WTC11 (cell line): ENCODE measurements around the gene ACOXL. TPM values are rescaled to one million over a fixed set of nuclear protein-coding genes. Genes with fewer than 3 reads are reported as not detected.

ENCODE experiments used
- ATAC-seq: fragments of 200-7000 bp; cut with Tn5 transposase; 2 replicates; pipeline ENCODE4 v1.10.0; 2021; ENCODE audit warnings: mild to moderate bottlenecking, moderate library complexity
- CTCF ChIA-PET: fragments of 300-600 bp; sonication (Branson Sonifier 250); formaldehyde crosslinking; loops from one replicate; lab custom pipeline; 2021; ENCODE audit warnings: antibody characterized with exemption; lab: Charles Lee
- POLR2A ChIA-PET: fragments of 350-600 bp; sonication (Branson Sonifier 250); formaldehyde crosslinking; loops from one replicate; lab custom pipeline; 2021; ENCODE audit warnings: antibody characterized with exemption; lab: Charles Lee
- DNase-seq: peaks from one replicate; pipeline ENCODE4 v3.0.0; 2021; ENCODE audit warnings: low spot score
- H3K27ac Mint-ChIP-seq: 2 replicates; pipeline ENCODE4 v1.8.0; 2021; ENCODE audit warnings: mixed read lengths
- H3K27me3 Mint-ChIP-seq: 2 replicates; pipeline ENCODE4 v1.8.0; 2021; ENCODE audit warnings: low read depth, mild to moderate bottlenecking, moderate library complexity, mixed read lengths
- H3K36me3 Mint-ChIP-seq: 2 replicates; pipeline ENCODE4 v1.8.0; 2021; ENCODE audit warnings: mixed read lengths
- H3K4me1 Mint-ChIP-seq: 2 replicates; pipeline ENCODE4 v1.8.0; 2022; ENCODE audit warnings: mixed read lengths
- H3K4me3 Mint-ChIP-seq: 2 replicates; pipeline ENCODE4 v1.8.0; 2021; ENCODE audit warnings: mild to moderate bottlenecking, moderate library complexity, mixed read lengths
- H3K9me3 Mint-ChIP-seq: 2 replicates; pipeline ENCODE4 v1.8.0; 2021; ENCODE audit warnings: mixed read lengths
- CBFB ChIP-seq: sonication (generic); formaldehyde crosslinking; IDR thresholded peaks from 2 replicates; pipeline ENCODE4 v1.8.1; 2022; ENCODE audit warnings: mild to moderate bottlenecking, low read depth, missing genetic modification reagents
- CREB1 ChIP-seq: sonication (generic); formaldehyde crosslinking; IDR thresholded peaks from 2 replicates; pipeline ENCODE4 v1.8.0; 2023; ENCODE audit warnings: mild to moderate bottlenecking, missing genetic modification reagents
- ELF4 ChIP-seq: sonication (generic); formaldehyde crosslinking; IDR thresholded peaks from 2 replicates; pipeline ENCODE4 v1.8.1; 2022; ENCODE audit warnings: low read depth, mild to moderate bottlenecking, moderate library complexity, missing genetic modification reagents
- EMX1 ChIP-seq: fragments of 250-450 bp; sonication (Bioruptor Pico); IDR thresholded peaks from 2 replicates; pipeline ENCODE4 v1.8.0; 2021; ENCODE audit warnings: mild to moderate bottlenecking
- KAT7 ChIP-seq: sonication (generic); formaldehyde crosslinking; IDR thresholded peaks from 2 replicates; pipeline ENCODE4 v1.8.1; 2023; ENCODE audit warnings: missing genetic modification reagents, mild to moderate bottlenecking, borderline replicate concordance
- PRRX2 ChIP-seq: fragments of 250-450 bp; sonication (Bioruptor Pico); IDR thresholded peaks from 2 replicates; pipeline ENCODE4 v1.8.0; 2021; ENCODE audit warnings: mild to moderate bottlenecking
- SOX15 ChIP-seq: fragments of 250-450 bp; sonication (Bioruptor Pico); IDR thresholded peaks from 2 replicates; pipeline ENCODE4 v1.9.0; 2021; ENCODE audit warnings: mild to moderate bottlenecking
- ZNF121 ChIP-seq: sonication (generic); formaldehyde crosslinking; IDR thresholded peaks from 2 replicates; pipeline ENCODE4 v1.8.0; 2023; ENCODE audit warnings: missing genetic modification reagents
- ZNF232 ChIP-seq: sonication (generic); formaldehyde crosslinking; IDR thresholded peaks from 2 replicates; pipeline ENCODE4 v1.8.0; 2022; ENCODE audit warnings: mild to moderate bottlenecking, missing genetic modification reagents
- total RNA-seq: library from RNA; stranded (reverse); gene quantifications from 3 replicates; pipeline ENCODE4 v1.2.3, GENCODE V29; 2021
- TF ChIP-seq, protein P1 (sequence below): fragments of 250-450 bp; sonication (Bioruptor Pico); IDR thresholded peaks from 2 replicates; pipeline ENCODE4 v1.8.0; 2021; ENCODE audit warnings: mild to moderate bottlenecking
- TF ChIP-seq, protein P2 (sequence below): sonication (generic); formaldehyde crosslinking; IDR thresholded peaks from 2 replicates; pipeline ENCODE4 v1.8.1; 2023; ENCODE audit warnings: mild to moderate bottlenecking, missing genetic modification reagents, moderate library complexity
- TF ChIP-seq, protein P3 (sequence below): sonication (generic); formaldehyde crosslinking; IDR thresholded peaks from 2 replicates; pipeline ENCODE4 v1.8.0; 2022; ENCODE audit warnings: mild to moderate bottlenecking, missing genetic modification reagents
- TF ChIP-seq, protein P4 (sequence below): sonication (generic); formaldehyde crosslinking; IDR thresholded peaks from 2 replicates; pipeline ENCODE4 v1.8.1; 2022; ENCODE audit warnings: missing genetic modification reagents, borderline replicate concordance
- TF ChIP-seq, protein P5 (sequence below): sonication (generic); formaldehyde crosslinking; IDR thresholded peaks from 2 replicates; pipeline ENCODE4 v1.8.0; 2023; ENCODE audit warnings: missing genetic modification reagents, mild to moderate bottlenecking, borderline replicate concordance
- TF ChIP-seq, protein P6 (sequence below): sonication (generic); formaldehyde crosslinking; conservative IDR thresholded peaks from 2 replicates; pipeline ENCODE4 v1.8.1; 2022; ENCODE audit warnings: mild to moderate bottlenecking, missing genetic modification reagents
- TF ChIP-seq, protein P7 (sequence below): sonication (generic); formaldehyde crosslinking; IDR thresholded peaks from 2 replicates; pipeline ENCODE4 v1.8.0; 2023; ENCODE audit warnings: mild to moderate bottlenecking, missing genetic modification reagents
- TF ChIP-seq, protein P8 (sequence below): sonication (generic); formaldehyde crosslinking; IDR thresholded peaks from 2 replicates; pipeline ENCODE4 v1.8.1; 2022; ENCODE audit warnings: mild to moderate bottlenecking, moderate library complexity, missing genetic modification reagents

ACOXL gene
- total RNA-seq, 1 experiment from 2014 or later: 14.9 TPM

DNA sequence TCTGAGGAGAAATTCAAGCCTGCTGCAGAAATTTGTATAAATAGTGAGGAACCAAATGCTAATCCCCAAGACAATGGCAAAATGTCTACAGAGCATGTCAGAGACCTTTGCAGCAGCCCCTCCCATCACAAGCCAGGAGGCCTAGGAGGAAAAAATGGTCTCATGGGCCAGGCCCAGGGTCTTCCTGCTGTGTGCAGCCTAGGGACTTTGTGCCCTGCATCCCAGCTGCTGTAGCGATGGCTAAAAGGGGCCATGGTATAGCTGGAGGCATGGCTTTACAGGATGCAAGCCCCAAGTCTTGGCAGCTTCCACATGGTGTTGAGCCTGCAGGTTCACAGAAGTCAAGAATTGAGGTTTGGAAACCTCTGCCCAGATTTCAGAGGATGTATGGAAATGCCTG is 197.2 kb downstream of the ACOXL start:
- Mint-ChIP-seq H3K9me3 (peaks cover 49% of the 10 kb centered on the region), H3K27ac (no peak overlapping the region), H3K4me1 (peaks cover 9% of the 10 kb centered on the region; the same call in 1 of the 2 replicates), H3K27me3 (no peaks in the 10 kb centered on the region), H3K4me3 (no peak overlapping the region), H3K36me3 (peaks cover 43% of the 10 kb centered on the region)
- DNase-seq: no peak
- ChIA-PET CTCF (no interaction called here), POLR2A (no interaction called here)
- TF ChIP-seq, protein P1, sequence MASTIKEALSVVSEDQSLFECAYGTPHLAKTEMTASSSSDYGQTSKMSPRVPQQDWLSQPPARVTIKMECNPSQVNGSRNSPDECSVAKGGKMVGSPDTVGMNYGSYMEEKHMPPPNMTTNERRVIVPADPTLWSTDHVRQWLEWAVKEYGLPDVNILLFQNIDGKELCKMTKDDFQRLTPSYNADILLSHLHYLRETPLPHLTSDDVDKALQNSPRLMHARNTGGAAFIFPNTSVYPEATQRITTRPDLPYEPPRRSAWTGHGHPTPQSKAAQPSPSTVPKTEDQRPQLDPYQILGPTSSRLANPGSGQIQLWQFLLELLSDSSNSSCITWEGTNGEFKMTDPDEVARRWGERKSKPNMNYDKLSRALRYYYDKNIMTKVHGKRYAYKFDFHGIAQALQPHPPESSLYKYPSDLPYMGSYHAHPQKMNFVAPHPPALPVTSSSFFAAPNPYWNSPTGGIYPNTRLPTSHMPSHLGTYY (CRISPR knock-in tag): no peak
- TF ChIP-seq, protein P2, sequence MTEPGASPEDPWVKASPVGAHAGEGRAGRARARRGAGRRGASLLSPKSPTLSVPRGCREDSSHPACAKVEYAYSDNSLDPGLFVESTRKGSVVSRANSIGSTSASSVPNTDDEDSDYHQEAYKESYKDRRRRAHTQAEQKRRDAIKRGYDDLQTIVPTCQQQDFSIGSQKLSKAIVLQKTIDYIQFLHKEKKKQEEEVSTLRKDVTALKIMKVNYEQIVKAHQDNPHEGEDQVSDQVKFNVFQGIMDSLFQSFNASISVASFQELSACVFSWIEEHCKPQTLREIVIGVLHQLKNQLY (CRISPR knock-in tag): no peak
- TF ChIP-seq SOX15 (CRISPR knock-in tag) (no peak), ZNF121 (CRISPR knock-in tag) (no peak), ZNF232 (CRISPR knock-in tag) (no peak), CBFB (CRISPR knock-in tag) (no peak), CREB1 (no peak), EMX1 (CRISPR knock-in tag) (no peak), KAT7 (CRISPR knock-in tag) (no peak), ELF4 (CRISPR knock-in tag) (no peak), PRRX2 (CRISPR knock-in tag) (no peak)
- TF ChIP-seq, protein P3, sequence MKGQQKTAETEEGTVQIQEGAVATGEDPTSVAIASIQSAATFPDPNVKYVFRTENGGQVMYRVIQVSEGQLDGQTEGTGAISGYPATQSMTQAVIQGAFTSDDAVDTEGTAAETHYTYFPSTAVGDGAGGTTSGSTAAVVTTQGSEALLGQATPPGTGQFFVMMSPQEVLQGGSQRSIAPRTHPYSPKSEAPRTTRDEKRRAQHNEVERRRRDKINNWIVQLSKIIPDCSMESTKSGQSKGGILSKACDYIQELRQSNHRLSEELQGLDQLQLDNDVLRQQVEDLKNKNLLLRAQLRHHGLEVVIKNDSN (CRISPR knock-in tag): no peak
- TF ChIP-seq, protein P4, sequence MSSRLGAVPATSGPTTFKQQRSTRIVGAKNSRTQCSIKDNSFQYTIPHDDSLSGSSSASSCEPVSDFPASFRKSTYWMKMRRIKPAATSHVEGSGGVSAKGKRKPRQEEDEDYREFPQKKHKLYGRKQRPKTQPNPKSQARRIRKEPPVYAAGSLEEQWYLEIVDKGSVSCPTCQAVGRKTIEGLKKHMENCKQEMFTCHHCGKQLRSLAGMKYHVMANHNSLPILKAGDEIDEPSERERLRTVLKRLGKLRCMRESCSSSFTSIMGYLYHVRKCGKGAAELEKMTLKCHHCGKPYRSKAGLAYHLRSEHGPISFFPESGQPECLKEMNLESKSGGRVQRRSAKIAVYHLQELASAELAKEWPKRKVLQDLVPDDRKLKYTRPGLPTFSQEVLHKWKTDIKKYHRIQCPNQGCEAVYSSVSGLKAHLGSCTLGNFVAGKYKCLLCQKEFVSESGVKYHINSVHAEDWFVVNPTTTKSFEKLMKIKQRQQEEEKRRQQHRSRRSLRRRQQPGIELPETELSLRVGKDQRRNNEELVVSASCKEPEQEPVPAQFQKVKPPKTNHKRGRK (CRISPR knock-in tag): no peak
- TF ChIP-seq, protein P5, sequence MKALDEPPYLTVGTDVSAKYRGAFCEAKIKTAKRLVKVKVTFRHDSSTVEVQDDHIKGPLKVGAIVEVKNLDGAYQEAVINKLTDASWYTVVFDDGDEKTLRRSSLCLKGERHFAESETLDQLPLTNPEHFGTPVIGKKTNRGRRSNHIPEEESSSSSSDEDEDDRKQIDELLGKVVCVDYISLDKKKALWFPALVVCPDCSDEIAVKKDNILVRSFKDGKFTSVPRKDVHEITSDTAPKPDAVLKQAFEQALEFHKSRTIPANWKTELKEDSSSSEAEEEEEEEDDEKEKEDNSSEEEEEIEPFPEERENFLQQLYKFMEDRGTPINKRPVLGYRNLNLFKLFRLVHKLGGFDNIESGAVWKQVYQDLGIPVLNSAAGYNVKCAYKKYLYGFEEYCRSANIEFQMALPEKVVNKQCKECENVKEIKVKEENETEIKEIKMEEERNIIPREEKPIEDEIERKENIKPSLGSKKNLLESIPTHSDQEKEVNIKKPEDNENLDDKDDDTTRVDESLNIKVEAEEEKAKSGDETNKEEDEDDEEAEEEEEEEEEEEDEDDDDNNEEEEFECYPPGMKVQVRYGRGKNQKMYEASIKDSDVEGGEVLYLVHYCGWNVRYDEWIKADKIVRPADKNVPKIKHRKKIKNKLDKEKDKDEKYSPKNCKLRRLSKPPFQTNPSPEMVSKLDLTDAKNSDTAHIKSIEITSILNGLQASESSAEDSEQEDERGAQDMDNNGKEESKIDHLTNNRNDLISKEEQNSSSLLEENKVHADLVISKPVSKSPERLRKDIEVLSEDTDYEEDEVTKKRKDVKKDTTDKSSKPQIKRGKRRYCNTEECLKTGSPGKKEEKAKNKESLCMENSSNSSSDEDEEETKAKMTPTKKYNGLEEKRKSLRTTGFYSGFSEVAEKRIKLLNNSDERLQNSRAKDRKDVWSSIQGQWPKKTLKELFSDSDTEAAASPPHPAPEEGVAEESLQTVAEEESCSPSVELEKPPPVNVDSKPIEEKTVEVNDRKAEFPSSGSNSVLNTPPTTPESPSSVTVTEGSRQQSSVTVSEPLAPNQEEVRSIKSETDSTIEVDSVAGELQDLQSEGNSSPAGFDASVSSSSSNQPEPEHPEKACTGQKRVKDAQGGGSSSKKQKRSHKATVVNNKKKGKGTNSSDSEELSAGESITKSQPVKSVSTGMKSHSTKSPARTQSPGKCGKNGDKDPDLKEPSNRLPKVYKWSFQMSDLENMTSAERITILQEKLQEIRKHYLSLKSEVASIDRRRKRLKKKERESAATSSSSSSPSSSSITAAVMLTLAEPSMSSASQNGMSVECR (CRISPR knock-in tag): no peak
- TF ChIP-seq, protein P6, sequence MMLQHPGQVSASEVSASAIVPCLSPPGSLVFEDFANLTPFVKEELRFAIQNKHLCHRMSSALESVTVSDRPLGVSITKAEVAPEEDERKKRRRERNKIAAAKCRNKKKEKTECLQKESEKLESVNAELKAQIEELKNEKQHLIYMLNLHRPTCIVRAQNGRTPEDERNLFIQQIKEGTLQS: no peak
- TF ChIP-seq, protein P7, sequence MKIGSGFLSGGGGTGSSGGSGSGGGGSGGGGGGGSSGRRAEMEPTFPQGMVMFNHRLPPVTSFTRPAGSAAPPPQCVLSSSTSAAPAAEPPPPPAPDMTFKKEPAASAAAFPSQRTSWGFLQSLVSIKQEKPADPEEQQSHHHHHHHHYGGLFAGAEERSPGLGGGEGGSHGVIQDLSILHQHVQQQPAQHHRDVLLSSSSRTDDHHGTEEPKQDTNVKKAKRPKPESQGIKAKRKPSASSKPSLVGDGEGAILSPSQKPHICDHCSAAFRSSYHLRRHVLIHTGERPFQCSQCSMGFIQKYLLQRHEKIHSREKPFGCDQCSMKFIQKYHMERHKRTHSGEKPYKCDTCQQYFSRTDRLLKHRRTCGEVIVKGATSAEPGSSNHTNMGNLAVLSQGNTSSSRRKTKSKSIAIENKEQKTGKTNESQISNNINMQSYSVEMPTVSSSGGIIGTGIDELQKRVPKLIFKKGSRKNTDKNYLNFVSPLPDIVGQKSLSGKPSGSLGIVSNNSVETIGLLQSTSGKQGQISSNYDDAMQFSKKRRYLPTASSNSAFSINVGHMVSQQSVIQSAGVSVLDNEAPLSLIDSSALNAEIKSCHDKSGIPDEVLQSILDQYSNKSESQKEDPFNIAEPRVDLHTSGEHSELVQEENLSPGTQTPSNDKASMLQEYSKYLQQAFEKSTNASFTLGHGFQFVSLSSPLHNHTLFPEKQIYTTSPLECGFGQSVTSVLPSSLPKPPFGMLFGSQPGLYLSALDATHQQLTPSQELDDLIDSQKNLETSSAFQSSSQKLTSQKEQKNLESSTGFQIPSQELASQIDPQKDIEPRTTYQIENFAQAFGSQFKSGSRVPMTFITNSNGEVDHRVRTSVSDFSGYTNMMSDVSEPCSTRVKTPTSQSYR (CRISPR knock-in tag): no peak
- TF ChIP-seq, protein P8, sequence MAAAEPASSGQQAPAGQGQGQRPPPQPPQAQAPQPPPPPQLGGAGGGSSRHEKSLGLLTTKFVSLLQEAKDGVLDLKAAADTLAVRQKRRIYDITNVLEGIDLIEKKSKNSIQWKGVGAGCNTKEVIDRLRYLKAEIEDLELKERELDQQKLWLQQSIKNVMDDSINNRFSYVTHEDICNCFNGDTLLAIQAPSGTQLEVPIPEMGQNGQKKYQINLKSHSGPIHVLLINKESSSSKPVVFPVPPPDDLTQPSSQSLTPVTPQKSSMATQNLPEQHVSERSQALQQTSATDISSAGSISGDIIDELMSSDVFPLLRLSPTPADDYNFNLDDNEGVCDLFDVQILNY (CRISPR knock-in tag): no peak
- ATAC-seq: no peak
